Measurements from ENCODE around the gene ANGPTL8. TPM values are rescaled to one million over a fixed set of nuclear protein-coding genes. Genes with fewer than 3 reads are reported as not detected.

ANGPTL8 gene
- total RNA-seq, 1 donor from 2014 or later = not detected

DNA sequence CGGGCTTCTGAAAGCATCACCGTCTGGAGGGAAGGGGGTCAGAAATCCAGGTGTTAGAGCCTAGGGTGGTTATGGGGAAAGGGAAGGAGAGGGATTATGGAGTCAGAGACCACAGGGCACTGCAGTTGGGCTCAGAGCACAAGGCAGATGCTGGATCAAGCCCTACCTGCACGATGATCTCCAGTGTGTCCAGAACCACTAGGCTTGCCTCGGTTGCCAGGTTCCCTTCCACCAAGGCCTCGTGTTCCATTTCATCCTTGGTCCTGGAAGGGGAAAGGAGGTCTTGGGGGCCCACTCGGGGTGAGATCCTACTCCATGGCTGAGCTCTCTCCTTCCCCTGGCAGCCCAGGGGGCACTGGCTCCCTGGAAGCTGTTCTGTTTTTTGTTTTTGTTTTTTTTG lies 25.0 kb upstream of the ANGPTL8 start:
- Mint-ChIP-seq H3K36me3 (ENCODE audit: low read depth) (peaks cover 20% of the 10 kb centered on the region), H3K27ac (ENCODE audit: unreplicated experiment) (no peak overlapping the region), H3K4me3 (no peak overlapping the region), H3K9me3 (peaks cover 7% of the 10 kb centered on the region), H3K27me3 (ENCODE audit: low read depth) (peaks cover 12% of the 10 kb centered on the region), H3K4me1 (peaks cover 7% of the 10 kb centered on the region)
- DNase-seq (ENCODE audit: low read depth, low spot score) = no peak
- TF ChIP-seq, protein P1, sequence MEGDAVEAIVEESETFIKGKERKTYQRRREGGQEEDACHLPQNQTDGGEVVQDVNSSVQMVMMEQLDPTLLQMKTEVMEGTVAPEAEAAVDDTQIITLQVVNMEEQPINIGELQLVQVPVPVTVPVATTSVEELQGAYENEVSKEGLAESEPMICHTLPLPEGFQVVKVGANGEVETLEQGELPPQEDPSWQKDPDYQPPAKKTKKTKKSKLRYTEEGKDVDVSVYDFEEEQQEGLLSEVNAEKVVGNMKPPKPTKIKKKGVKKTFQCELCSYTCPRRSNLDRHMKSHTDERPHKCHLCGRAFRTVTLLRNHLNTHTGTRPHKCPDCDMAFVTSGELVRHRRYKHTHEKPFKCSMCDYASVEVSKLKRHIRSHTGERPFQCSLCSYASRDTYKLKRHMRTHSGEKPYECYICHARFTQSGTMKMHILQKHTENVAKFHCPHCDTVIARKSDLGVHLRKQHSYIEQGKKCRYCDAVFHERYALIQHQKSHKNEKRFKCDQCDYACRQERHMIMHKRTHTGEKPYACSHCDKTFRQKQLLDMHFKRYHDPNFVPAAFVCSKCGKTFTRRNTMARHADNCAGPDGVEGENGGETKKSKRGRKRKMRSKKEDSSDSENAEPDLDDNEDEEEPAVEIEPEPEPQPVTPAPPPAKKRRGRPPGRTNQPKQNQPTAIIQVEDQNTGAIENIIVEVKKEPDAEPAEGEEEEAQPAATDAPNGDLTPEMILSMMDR (conservative IDR thresholded peaks at IDR 0.05) = no peak

DNA sequence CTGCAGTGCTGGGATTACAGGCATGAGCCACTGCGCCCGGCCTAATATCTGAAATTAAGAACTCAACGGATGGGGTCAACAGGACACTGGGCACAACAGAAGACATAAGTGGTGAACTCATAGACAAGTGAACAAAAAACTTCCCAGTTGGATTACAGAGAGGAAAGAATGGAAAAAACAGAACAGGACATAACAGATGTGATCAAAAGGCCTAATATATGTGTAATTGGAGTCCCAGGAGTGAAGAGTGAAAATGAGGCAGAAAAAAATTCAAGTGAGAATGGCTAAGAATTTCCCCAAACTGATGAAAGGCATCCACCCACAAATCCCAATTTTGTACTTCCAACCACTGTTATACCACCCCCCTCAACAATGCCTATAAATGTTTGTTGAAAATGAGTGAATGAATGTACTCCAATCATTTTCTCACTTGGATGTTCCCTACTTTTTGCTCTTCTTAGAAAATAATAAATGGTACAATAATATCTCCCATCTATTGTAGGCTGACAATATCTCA lies 18.3 kb upstream of the ANGPTL8 start:
- Mint-ChIP-seq H3K9me3 (peaks cover 17% of the 10 kb centered on the region), H3K27ac (ENCODE audit: unreplicated experiment) (no peak overlapping the region), H3K4me1 (no peaks in the 10 kb centered on the region), H3K4me3 (no peak overlapping the region), H3K36me3 (ENCODE audit: low read depth) (peaks cover 31% of the 10 kb centered on the region), H3K27me3 (ENCODE audit: low read depth) (no peaks in the 10 kb centered on the region)
- TF ChIP-seq, protein P1 (conservative IDR thresholded peaks at IDR 0.05) = no peak
- DNase-seq (ENCODE audit: low read depth, low spot score) = no peak

DNA sequence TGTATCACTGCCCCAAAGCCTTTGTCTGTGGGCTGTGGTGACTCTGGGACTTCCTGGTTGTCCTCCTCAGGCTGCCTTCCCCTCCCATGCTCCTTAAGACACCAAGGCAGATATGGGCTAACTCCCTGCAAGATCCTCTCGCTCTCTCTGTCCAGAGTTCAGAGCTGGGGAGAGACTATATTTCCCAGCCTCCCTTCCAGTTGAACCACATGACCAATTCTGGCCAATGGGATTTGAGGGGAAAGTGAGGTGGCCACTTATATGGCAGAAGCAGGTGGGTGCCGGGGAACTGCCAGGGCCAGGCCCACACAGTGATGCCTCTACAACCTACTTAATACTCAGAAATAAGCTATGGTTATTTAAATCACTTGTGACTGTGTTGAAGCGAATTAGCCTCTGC lies 16.2 kb upstream of the ANGPTL8 start:
- Mint-ChIP-seq H3K4me1 (no peaks in the 10 kb centered on the region), H3K36me3 (ENCODE audit: low read depth) (peaks cover 32% of the 10 kb centered on the region), H3K27ac (ENCODE audit: unreplicated experiment) (no peak overlapping the region), H3K27me3 (ENCODE audit: low read depth) (no peaks in the 10 kb centered on the region), H3K4me3 (no peak overlapping the region), H3K9me3 (peaks cover 19% of the 10 kb centered on the region)
- no peak for DNase-seq (ENCODE audit: low read depth, low spot score)
- TF ChIP-seq, protein P1 (conservative IDR thresholded peaks at IDR 0.05) = no peak

DNA sequence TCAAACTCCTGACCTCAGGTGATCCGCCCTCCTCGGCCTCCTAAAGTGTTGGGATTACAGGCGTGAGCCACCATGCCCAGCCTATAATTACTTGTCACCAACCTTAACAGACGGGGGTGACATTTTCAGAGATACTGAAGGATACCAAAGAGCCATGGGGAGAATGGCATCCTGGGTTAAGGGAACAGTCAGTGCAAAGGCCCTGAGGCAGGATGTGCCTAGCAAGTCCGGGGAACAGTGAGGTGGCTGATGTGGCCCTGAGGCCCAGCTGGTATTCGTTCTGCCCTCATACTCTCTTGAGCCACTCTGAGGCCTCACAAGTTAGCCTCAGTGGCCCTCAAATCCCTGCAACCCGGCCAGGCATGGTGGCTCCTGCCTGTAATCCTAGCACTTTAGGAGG lies 15.0 kb upstream of the ANGPTL8 start:
- H3K9me3 Mint-ChIP-seq = peaks cover 19% of the 10 kb centered on the region
- H3K4me3 Mint-ChIP-seq = no peak overlapping the region
- no peak for DNase-seq (ENCODE audit: low read depth, low spot score)
- no peak overlapping the region for H3K27ac Mint-ChIP-seq (ENCODE audit: unreplicated experiment)
- TF ChIP-seq, protein P1 (conservative IDR thresholded peaks at IDR 0.05) = no peak
- no peaks in the 10 kb centered on the region for H3K27me3 Mint-ChIP-seq (ENCODE audit: low read depth)
- H3K36me3 Mint-ChIP-seq (ENCODE audit: low read depth) = peaks cover 32% of the 10 kb centered on the region
- H3K4me1 Mint-ChIP-seq = no peaks in the 10 kb centered on the region

DNA sequence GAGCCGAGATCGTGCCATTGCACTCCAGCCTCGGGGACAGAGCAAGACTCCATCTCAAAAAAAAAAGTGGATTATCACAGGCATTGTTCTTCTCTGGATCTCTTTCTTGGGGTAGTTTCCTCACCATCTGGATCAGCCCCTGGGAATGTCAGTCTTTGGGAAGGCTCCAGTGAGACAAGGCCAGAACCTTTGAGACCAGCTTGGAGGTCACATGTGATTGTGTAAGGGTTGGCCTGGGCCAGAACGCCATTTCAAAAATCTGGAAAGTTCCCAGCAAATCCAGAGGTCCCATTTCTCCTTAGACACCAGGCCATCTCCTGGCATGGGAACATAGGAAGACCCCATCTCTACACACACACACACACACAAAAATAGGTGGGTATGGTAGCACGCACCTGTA lies 14.2 kb upstream of the ANGPTL8 start:
- H3K36me3 Mint-ChIP-seq (ENCODE audit: low read depth) = peaks cover 30% of the 10 kb centered on the region
- TF ChIP-seq, protein P1 (conservative IDR thresholded peaks at IDR 0.05) = no peak
- no peak overlapping the region for H3K27ac Mint-ChIP-seq (ENCODE audit: unreplicated experiment)

More for the DNA sequence above, 14.2 kb upstream of the ANGPTL8 start:
- no peak overlapping the region for H3K4me3 Mint-ChIP-seq
- H3K27me3 Mint-ChIP-seq (ENCODE audit: low read depth) = no peaks in the 10 kb centered on the region
- H3K9me3 Mint-ChIP-seq = peaks cover 19% of the 10 kb centered on the region
- no peak for DNase-seq (ENCODE audit: low read depth, low spot score)
- H3K4me1 Mint-ChIP-seq = no peaks in the 10 kb centered on the region
